NCI-H146 (cell line): Measurements from ENCODE around the gene ITGA1.
"Not testable (repeated sequence)": the region's sequence is repeated elsewhere in the genome, so short reads cannot be mapped to it uniquely, and the experiment has no call there.

Experiments used
- DNase-seq: peaks from one replicate; lab custom pipeline; 2025; lab: John Stamatoyannopoulos, UW

Gene ITGA1

GRCh38 chr5:52956915-52957747 is 169.4 kb downstream of the ITGA1 start:
- DNase-seq = no peak

GRCh38 chr5:52961274-52961681 is 173.6 kb downstream of the ITGA1 start:
- no peak for DNase-seq

GRCh38 chr5:52963636-52964035 is 175.9 kb downstream of the ITGA1 start:
- DNase-seq = no peak

GRCh38 chr5:52964138-52964537 is 176.4 kb downstream of the ITGA1 start:
- DNase-seq = no peak

GRCh38 chr5:52976157-52976556 is 188.4 kb downstream of the ITGA1 start:
- DNase-seq = not testable (repeated sequence)

- DNase-seq = no peak
These were observed 189.7 kb downstream of the ITGA1 start for GRCh38 chr5:52977264-52977897.

GRCh38 chr5:52981507-52981906 is 193.8 kb downstream of the ITGA1 start:
- no peak for DNase-seq

- DNase-seq = no peak
These were observed 196.3 kb downstream of the ITGA1 start for GRCh38 chr5:52983731-52984636.

- no peak for DNase-seq
These were observed 197.6 kb downstream of the ITGA1 start for GRCh38 chr5:52985306-52985705.

- no peak for DNase-seq
These were observed 200.1 kb downstream of the ITGA1 start for GRCh38 chr5:52987711-52988331.

- no peak for DNase-seq
These were observed 200.8 kb downstream of the ITGA1 start for GRCh38 chr5:52988335-52989024.

- DNase-seq = peak; percentile 79
These were observed 201.5 kb downstream of the ITGA1 start, which contains the start of gene ITGA2 for GRCh38 chr5:52989025-52989780. Gene ITGA2, plus strand, starts transcription at chr5:52989352. Its CDS starts 117 bp downstream, at chr5:52989469.

- DNase-seq = peak; percentile 65
These were observed 202.2 kb downstream of the ITGA1 start for GRCh38 chr5:52989781-52990527.

GRCh38 chr5:52990528-52990925 is 202.8 kb downstream of the ITGA1 start:
- no peak for DNase-seq

GRCh38 chr5:52993367-52993766 is 205.7 kb downstream of the ITGA1 start:
- no peak for DNase-seq

- no peak for DNase-seq
These were observed 206.6 kb downstream of the ITGA1 start for GRCh38 chr5:52994266-52994665.

GRCh38 chr5:52995095-52995494 is 207.4 kb downstream of the ITGA1 start:
- DNase-seq = no peak

- DNase-seq = no peak
These were observed 208.2 kb downstream of the ITGA1 start for GRCh38 chr5:52995914-52996313.

- DNase-seq = no peak
These were observed 209.3 kb downstream of the ITGA1 start for GRCh38 chr5:52996979-52997378.

- peak; percentile 64 for DNase-seq
These were observed 209.7 kb downstream of the ITGA1 start for GRCh38 chr5:52997424-52997823.
